ENCODE measurements around the gene MED25. TPM values are rescaled to one million over a fixed set of nuclear protein-coding genes. Genes with fewer than 3 reads are reported as not detected.

The MED25 gene
- total RNA-seq, 1 donor from 2014 or later = 72.2 TPM

DNA sequence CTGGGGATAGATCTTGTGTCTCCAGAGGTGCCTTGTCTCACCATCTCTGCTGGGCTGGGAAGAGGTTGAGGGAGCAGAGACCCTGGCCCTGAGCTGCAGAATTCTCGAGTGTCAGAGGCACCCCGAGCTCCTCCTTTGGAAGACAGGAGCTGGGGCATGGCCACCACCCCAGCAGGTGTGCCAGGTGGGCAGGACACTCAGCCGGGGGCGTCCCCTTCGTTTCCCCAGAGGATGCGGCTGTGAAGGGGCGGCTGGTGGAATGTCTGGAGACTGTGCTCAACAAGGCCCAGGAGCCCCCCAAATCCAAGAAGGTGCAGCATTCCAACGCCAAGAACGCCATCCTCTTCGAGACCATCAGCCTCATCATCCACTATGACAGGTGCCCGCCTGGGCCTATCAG lies 19.5 kb upstream of the MED25 start:
- Histone ChIP-seq H3K9ac (ENCODE audit: low read length) (no peak overlapping the region), H3K9me3 (ENCODE audit: insufficient read depth, low read depth, low read length) (no peaks in the 10 kb centered on the region), H3K79me2 (ENCODE audit: insufficient read depth, low read length) (no peaks in the 10 kb centered on the region), H3K27me3 (ENCODE audit: insufficient read depth, low read length) (no peaks in the 10 kb centered on the region), H3K36me3 (ENCODE audit: insufficient read depth, low read length) (peaks cover 26% of the 10 kb centered on the region), H3K4me2 (ENCODE audit: low read length) (no peak overlapping the region), H3K4me3 (ENCODE audit: insufficient read depth, low read depth, low read length) (no peak overlapping the region), H4K20me1 (ENCODE audit: insufficient read depth, low read length) (peaks cover 8% of the 10 kb centered on the region), H2AFZ (ENCODE audit: low read depth, low read length) (no peak overlapping the region), H3K27ac (ENCODE audit: low read depth, low read length) (no peak overlapping the region), H3K4me1 (ENCODE audit: insufficient read depth, low read length) (peaks cover under 1% of the 10 kb centered on the region)
- FAIRE-seq (no peak), DNase-seq (ENCODE audit: low read depth) (no peak)
- peaks cover 37% of the 10 kb centered on the region for H3K36me3 Mint-ChIP-seq (ENCODE audit: low read depth, unreplicated experiment)
- H3K4me1 Mint-ChIP-seq (ENCODE audit: low read depth, unreplicated experiment) = peaks cover 2% of the 10 kb centered on the region
- no peaks in the 10 kb centered on the region for H3K9me3 Mint-ChIP-seq (ENCODE audit: unreplicated experiment)
- H3K4me3 Mint-ChIP-seq (ENCODE audit: unreplicated experiment) = no peak overlapping the region
- no peaks in the 10 kb centered on the region for H3K27me3 Mint-ChIP-seq (ENCODE audit: low read depth, unreplicated experiment)
- H3K27ac Mint-ChIP-seq (ENCODE audit: unreplicated experiment) = no peak overlapping the region
- TF ChIP-seq EZH2 (IDR thresholded peaks at IDR 0.05; ENCODE audit: insufficient read depth, low read length) = no peak
- TF ChIP-seq, protein P1, sequence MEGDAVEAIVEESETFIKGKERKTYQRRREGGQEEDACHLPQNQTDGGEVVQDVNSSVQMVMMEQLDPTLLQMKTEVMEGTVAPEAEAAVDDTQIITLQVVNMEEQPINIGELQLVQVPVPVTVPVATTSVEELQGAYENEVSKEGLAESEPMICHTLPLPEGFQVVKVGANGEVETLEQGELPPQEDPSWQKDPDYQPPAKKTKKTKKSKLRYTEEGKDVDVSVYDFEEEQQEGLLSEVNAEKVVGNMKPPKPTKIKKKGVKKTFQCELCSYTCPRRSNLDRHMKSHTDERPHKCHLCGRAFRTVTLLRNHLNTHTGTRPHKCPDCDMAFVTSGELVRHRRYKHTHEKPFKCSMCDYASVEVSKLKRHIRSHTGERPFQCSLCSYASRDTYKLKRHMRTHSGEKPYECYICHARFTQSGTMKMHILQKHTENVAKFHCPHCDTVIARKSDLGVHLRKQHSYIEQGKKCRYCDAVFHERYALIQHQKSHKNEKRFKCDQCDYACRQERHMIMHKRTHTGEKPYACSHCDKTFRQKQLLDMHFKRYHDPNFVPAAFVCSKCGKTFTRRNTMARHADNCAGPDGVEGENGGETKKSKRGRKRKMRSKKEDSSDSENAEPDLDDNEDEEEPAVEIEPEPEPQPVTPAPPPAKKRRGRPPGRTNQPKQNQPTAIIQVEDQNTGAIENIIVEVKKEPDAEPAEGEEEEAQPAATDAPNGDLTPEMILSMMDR (IDR thresholded peaks at IDR 0.05; ENCODE audit: insufficient read depth, low read depth, low read length) = no peak

DNA sequence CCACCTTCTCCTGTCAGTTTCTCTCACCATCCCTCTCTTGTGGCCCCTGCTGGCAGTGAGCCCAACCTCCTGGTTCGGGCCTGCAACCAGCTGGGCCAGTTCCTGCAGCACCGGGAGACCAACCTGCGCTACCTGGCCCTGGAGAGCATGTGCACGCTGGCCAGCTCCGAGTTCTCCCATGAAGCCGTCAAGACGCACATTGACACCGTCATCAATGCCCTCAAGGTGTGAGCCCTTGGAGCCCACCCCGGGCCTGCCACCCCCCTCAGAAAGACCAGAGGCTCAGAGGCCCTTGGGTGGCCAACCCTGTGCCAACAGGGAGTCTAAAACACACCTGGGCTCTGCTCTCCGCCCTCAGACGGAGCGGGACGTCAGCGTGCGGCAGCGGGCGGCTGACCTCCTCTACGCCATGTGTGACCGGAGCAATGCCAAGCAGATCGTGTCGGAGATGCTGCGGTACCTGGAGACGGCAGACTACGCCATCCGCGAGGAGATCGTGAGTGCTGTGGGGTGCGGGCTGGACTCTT lies 18.8 kb upstream of the MED25 start:
- Mint-ChIP-seq H3K27ac (ENCODE audit: unreplicated experiment) (peak overlapping the region; percentile 7), H3K4me3 (ENCODE audit: unreplicated experiment) (no peak overlapping the region), H3K36me3 (ENCODE audit: low read depth, unreplicated experiment) (peaks cover 38% of the 10 kb centered on the region), H3K9me3 (ENCODE audit: unreplicated experiment) (no peaks in the 10 kb centered on the region), H3K27me3 (ENCODE audit: low read depth, unreplicated experiment) (no peaks in the 10 kb centered on the region), H3K4me1 (ENCODE audit: low read depth, unreplicated experiment) (peaks cover 2% of the 10 kb centered on the region)
- H2AFZ ChIP-seq (ENCODE audit: low read depth, low read length) = no peak overlapping the region
- FAIRE-seq = no peak
- no peaks in the 10 kb centered on the region for H3K79me2 ChIP-seq (ENCODE audit: insufficient read depth, low read length)
- H3K9me3 ChIP-seq (ENCODE audit: insufficient read depth, low read depth, low read length) = no peaks in the 10 kb centered on the region
- no peaks in the 10 kb centered on the region for H3K4me1 ChIP-seq (ENCODE audit: insufficient read depth, low read length)
- no peak overlapping the region for H3K27ac ChIP-seq (ENCODE audit: low read depth, low read length)
- no peak for TF ChIP-seq EZH2 (IDR thresholded peaks at IDR 0.05; ENCODE audit: insufficient read depth, low read length)
- TF ChIP-seq, protein P1 (IDR thresholded peaks at IDR 0.05; ENCODE audit: insufficient read depth, low read depth, low read length) = no peak
- no peak overlapping the region for H3K4me3 ChIP-seq (ENCODE audit: insufficient read depth, low read depth, low read length)
- peaks cover 25% of the 10 kb centered on the region for H3K36me3 ChIP-seq (ENCODE audit: insufficient read depth, low read length)
- no peak overlapping the region for H3K9ac ChIP-seq (ENCODE audit: low read length)
- no peak overlapping the region for H3K4me2 ChIP-seq (ENCODE audit: low read length)
- H3K27me3 ChIP-seq (ENCODE audit: insufficient read depth, low read length) = no peaks in the 10 kb centered on the region
- peaks cover 8% of the 10 kb centered on the region for H4K20me1 ChIP-seq (ENCODE audit: insufficient read depth, low read length)
- no peak for DNase-seq (ENCODE audit: low read depth)

DNA sequence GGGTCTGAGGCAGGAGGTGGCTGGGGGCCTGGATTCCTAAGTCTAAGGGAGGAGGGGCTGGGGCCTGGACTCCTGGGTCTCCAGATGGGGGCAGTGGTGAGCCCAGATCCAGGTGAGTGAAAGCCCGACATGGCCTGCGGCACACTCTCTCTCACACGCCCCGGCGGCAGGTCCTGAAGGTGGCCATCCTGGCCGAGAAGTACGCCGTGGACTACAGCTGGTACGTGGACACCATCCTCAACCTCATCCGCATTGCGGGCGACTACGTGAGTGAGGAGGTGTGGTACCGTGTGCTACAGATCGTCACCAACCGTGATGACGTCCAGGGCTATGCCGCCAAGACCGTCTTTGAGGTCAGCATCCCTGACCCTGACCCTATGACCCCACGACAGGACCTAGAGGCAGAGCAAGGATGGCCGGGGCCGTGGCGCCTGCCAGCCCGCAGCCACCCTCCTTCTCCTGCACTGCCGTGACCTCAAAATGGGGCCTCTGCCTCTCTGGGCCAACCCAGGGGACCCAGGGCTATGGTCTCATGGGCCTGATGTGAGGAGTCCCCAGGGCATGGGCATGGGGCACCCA lies 18.2 kb upstream of the MED25 start:
- no peaks in the 10 kb centered on the region for H3K27me3 Mint-ChIP-seq (ENCODE audit: low read depth, unreplicated experiment)
- no peak for TF ChIP-seq EZH2 (IDR thresholded peaks at IDR 0.05; ENCODE audit: insufficient read depth, low read length)
- TF ChIP-seq, protein P1 (IDR thresholded peaks at IDR 0.05; ENCODE audit: insufficient read depth, low read depth, low read length) = no peak
- H3K27me3 ChIP-seq (ENCODE audit: insufficient read depth, low read length) = no peaks in the 10 kb centered on the region
- H3K79me2 ChIP-seq (ENCODE audit: insufficient read depth, low read length) = no peaks in the 10 kb centered on the region
- H3K4me1 Mint-ChIP-seq (ENCODE audit: low read depth, unreplicated experiment) = peaks cover 2% of the 10 kb centered on the region
- DNase-seq (ENCODE audit: low read depth) (no peak), FAIRE-seq (no peak)
- H3K9me3 Mint-ChIP-seq (ENCODE audit: unreplicated experiment) = no peaks in the 10 kb centered on the region
- peaks cover 28% of the 10 kb centered on the region for H3K36me3 ChIP-seq (ENCODE audit: insufficient read depth, low read length)
- H3K36me3 Mint-ChIP-seq (ENCODE audit: low read depth, unreplicated experiment) = peaks cover 36% of the 10 kb centered on the region
- no peak overlapping the region for H2AFZ ChIP-seq (ENCODE audit: low read depth, low read length)
- H3K9ac ChIP-seq (ENCODE audit: low read length) = no peak overlapping the region
- peaks cover 8% of the 10 kb centered on the region for H4K20me1 ChIP-seq (ENCODE audit: insufficient read depth, low read length)
- no peak overlapping the region for H3K27ac Mint-ChIP-seq (ENCODE audit: unreplicated experiment)
- no peak overlapping the region for H3K4me3 ChIP-seq (ENCODE audit: insufficient read depth, low read depth, low read length)
- no peak overlapping the region for H3K27ac ChIP-seq (ENCODE audit: low read depth, low read length)
- no peaks in the 10 kb centered on the region for H3K9me3 ChIP-seq (ENCODE audit: insufficient read depth, low read depth, low read length)
- H3K4me3 Mint-ChIP-seq (ENCODE audit: unreplicated experiment) = no peak overlapping the region
- no peaks in the 10 kb centered on the region for H3K4me1 ChIP-seq (ENCODE audit: insufficient read depth, low read length)
- no peak overlapping the region for H3K4me2 ChIP-seq (ENCODE audit: low read length)
